Measurements from ENCODE around the gene CCHCR1.

DNA sequence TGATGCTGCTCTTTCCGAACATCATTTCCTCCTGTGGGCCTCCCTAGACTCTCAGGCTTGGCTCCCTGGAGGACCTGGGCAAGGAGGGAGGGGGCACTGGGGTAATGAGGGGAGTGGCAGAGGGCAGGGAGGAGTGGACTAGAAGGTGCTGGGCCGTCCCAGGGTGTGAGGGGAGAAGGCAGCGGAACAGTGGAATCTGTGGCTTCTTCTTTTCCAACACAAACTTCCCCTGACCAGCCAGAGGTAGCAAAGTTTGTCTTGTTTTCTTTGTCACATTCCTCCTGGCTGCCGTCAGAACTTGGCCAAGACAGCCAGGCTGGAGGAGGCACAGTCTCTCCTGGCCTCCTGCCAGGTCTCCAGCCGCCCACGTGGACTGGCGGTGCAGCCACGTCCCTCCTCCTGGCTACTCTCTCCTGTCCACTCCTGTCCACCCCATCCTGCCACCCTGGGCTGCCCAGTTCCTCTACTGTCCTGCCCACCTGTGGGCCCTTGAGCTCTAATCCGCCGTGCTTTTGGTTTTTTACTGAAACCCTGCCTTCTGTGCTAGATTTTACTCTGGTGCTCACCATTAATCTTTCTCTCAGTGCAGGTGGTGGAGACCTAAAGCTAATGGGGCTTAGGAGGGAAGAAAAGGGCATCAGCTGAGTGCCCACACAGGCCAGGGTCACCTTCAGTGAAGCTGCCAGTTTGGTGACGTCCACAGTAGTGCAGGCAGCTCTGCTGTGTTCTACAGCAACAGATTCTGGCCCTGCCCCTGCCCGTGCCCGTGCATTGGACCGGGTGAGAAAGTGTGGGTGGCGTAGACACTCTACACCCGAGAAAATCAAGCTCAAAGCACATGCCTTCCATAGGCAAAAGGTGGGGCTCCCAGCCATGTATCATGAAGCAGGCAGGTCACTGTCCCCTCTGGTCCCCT, 34.6 kb downstream of the CCHCR1 start:
- TF ChIP-seq, protein P1, sequence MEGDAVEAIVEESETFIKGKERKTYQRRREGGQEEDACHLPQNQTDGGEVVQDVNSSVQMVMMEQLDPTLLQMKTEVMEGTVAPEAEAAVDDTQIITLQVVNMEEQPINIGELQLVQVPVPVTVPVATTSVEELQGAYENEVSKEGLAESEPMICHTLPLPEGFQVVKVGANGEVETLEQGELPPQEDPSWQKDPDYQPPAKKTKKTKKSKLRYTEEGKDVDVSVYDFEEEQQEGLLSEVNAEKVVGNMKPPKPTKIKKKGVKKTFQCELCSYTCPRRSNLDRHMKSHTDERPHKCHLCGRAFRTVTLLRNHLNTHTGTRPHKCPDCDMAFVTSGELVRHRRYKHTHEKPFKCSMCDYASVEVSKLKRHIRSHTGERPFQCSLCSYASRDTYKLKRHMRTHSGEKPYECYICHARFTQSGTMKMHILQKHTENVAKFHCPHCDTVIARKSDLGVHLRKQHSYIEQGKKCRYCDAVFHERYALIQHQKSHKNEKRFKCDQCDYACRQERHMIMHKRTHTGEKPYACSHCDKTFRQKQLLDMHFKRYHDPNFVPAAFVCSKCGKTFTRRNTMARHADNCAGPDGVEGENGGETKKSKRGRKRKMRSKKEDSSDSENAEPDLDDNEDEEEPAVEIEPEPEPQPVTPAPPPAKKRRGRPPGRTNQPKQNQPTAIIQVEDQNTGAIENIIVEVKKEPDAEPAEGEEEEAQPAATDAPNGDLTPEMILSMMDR (IDR thresholded peaks at IDR 0.05), result no peak
- no peak for TF ChIP-seq POLR2A (IDR thresholded peaks at IDR 0.05)

Data from esophagus squamous epithelium (tissue), 4 donors.